Right hindlimb (tissue), 1 donor: ENCODE results near the gene MRPL10.

ENCODE experiments used
- DNase-seq: peaks from one replicate; pipeline ENCODE4 v3.0.0-alpha.2; 2018

The MRPL10 gene

DNA sequence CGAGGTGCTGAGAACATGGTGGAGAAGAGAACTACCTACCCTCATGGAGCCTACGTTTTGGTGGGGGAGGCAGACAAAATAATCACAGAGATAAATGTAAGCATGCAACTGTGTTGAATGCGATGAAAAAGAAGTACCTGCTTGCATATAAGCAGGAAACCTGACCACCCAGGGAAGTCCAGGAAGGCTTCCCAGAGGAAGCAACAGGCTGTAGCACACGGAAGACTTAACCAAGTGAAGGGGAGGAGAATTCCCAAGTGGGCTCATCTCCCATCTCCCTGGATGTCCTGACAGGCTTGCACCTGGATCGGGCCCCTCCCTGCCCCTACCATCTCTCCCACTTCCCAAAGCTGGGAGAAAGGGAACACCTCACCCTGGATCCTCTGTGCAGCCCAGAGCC is 7.7 kb upstream of the MRPL10 start:
- no peak for DNase-seq

DNA sequence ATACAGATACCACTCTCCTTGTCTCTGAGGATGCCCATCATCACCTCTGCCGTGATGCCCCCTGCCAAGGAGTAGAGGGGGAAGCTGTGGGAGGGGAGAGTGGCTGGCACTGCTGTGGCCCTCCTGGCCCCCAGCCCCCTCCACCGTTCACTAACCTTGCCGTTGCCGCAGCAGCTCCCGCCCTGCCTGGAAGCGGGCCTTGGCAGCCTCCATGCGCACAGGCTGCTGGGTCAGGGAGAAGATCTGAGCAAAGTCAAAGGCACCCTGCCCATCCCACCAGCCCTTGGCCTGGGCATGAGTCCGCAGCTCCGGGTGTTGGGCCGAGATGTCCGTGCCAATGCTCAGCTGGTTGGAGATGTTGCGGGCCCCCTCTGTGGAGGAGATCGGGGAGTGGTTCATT is 7.3 kb upstream of the MRPL10 start:
- no peak for DNase-seq

GRCh38 chr17:47837401-47838039 is 6.2 kb upstream of the MRPL10 start:
- DNase-seq, result no peak

DNA sequence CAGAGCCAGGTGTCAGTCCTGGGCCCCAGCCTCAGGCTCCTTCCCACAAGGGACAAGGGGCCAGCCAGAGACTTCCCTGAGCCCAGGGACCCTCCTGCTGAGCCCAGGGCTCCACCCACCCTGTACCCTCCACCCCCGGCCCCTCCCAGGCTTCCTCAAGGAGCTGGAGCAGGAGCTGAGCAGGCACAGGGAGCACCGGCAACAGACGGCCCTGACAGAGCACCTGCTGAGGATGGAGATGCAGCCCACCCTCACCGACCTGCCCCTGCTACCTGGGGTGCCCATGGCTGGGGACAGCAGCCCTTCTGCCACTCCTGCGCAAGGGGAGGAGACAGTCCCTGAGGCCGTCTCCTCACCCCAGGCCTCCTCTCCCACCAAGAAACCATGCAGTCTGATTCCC is 5.3 kb upstream of the MRPL10 start:
- no peak for DNase-seq

- DNase-seq, result no peak
Observed at GRCh38 chr17:47834756-47835155, 3.4 kb upstream of the MRPL10 start.

DNA sequence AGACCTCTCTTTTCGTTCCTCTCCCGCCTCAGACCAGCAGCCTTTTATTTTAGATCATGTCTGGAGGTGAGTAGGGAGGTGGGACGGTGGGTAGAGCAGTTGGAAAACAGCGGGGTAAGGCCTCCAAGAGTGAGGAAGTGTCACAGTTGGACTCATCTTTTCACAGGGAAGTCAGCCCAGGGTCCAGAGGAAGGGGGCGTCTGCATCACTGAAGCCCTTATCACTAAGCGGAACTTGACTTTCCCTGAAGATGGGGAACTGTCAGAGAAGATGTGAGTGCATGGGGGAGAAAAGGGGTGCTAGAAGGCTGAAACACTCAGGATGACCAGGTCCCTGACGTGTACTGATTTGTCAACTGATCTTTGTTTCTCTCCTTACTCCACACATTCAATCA is 590 bp upstream of the MRPL10 start:
- no peak for DNase-seq

- DNase-seq, result no peak
Observed at GRCh38 chr17:47830396-47831002, 842 bp downstream of the MRPL10 start.

DNA sequence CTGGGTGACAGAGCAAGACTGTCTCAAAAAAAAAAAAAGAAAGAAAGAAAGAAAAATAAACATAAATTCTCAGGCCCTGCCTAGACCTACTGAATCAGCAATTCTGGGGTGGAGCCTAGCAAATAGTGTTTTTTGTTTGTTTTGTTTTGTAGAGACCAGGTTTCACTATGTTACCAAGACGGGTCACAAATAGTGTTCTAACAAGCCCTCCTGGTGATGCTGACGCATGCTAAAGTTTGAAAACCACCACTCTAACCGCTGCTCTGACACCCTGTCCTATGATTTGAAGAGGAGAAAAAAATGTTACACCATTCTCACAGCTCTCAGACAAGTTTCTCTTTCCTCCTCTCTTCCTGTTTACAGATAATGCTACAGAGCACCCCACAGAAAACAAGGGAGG is 1.5 kb downstream of the MRPL10 start:
- DNase-seq, result no peak

- DNase-seq, result no peak
Observed at GRCh38 chr17:47823519-47823918, 7.8 kb downstream of the MRPL10 start.

DNA sequence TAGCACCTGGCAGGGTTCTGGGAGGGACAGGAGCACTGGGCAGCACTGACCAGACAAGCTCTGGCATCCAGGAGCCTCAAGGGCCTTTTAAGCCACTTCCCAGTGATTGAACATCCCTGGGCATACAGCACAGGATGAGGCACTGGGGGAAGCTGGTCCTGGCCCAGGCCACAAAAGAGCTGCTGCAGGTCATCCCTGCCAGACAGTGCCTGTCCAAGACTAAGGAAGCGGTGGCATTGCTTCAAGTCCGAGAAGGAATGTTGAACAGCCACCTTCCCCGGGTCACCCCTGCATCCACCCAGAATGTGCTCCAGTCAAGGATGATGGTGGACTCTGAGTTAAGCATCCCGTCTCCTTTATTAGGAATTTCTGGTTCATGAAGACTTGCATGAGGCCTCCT is 8.6 kb downstream of the MRPL10 start:
- DNase-seq, result no peak

DNA sequence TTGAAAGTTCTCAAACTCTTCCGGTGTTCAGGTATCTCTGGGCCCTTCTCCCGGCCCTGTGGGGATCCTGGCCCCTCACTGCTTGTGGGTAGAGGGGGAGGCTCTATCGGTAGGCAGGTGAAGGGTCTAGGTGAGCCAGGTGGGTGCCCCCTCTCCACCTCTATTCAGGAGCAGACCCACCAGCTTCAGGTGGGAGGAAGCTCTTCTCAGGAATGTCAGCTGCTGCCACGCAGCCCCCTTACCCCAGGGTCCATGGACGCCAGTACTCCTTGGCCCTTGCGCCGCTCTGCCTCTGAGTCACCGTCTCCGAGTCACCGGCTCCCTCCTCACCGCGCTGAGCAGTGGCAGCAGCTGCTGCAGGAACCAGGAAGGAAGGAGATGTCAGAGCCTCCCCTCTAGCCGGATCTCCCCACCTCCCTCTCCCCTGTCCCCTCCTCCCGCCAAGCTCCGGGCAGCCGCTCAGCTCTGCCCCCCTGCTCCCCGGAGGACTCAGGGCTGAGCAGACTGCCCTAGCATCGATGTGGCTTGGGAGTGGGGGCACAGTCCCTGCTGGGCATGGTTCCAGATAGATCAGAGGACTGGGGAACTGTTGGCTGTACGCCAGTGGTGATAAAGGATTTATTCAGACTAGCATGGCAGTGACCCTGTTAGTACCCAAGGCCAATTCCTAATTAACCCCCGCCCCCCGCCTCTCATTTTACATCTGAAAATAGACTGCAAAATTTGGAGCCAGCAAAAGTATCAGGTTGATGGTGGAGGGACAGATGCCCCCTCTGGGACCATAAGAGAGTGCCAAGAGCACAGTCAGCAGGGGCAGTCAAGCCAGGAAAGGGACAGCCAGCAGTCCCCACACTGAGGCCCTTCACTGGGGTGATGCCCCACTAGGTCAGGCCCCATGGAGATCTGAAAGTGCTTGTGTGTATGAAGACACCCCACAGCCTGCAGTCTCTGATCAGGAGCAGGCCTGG is 9.6 kb downstream of the MRPL10 start, which contains the start of gene OSBPL7:
OSBPL7 (minus strand) TSS at position 371 of the 968 bp plus-strand sequence. CDS start 1,516 bp downstream, outside the sequence.
- peak; percentile 91 for DNase-seq

GRCh38 chr17:47821031-47821423 is 10.3 kb downstream of the MRPL10 start:
- DNase-seq, result no peak

- DNase-seq, result no peak
Observed at GRCh38 chr17:47820033-47820789, 11.1 kb downstream of the MRPL10 start.

DNA sequence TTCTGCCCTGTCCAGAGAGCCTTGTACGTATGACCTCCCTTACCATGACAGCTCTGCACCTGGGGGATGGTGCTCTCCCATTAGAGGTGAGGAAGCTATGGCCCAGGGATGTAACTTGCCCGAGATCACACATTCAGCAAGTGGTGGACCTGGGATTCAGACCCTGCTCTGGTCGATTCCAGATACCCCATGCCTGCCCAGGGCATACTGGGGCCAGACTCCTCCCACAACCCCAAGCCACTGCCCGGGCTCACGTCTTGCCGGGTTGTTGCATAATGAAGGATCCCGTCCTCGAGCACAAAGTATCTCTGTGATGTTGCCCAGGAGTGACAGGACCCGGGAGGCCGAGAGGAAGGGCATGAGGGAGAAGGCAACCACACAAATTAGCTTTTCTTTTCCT is 11.9 kb downstream of the MRPL10 start:
- no peak for DNase-seq

DNA sequence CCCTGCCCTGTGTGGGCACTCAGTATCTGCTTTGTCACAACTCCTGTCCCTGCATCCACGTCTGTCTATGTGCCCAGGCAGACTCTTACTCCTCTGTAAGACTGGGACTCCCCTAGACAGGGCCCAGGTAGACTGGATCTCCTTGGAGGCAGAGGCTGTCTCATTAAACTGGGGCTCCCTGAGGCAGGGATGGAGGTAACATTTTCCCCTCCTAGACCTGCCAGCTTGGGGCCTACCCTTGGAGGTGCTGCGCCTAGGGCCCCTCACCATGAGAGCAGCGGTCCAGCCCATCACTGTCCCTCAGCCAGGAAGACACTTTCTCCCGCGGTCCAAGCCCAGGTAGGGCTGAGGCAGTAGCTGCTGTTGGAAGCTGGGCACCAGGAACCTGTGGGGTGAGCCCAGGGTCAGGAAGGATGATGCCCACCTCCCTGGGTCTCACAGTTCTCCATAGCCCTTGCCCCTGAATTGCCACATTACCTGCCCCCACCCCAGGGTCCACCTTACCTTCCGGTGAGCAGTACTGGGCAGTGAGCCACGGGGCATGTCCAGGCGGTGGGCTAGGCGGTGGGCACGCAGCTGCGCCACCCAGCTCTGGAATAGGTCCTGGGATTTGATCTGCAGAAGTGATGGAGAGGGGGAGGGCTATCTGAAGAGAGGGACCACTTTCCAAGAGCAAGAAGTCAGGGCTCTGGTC is 13.2 kb downstream of the MRPL10 start:
- no peak for DNase-seq

- peak; percentile 7 for DNase-seq
Observed at GRCh38 chr17:47816947-47817346, 14.4 kb downstream of the MRPL10 start.

GRCh38 chr17:47816111-47816735 is 15.1 kb downstream of the MRPL10 start:
- DNase-seq, result peak; percentile 12

DNA sequence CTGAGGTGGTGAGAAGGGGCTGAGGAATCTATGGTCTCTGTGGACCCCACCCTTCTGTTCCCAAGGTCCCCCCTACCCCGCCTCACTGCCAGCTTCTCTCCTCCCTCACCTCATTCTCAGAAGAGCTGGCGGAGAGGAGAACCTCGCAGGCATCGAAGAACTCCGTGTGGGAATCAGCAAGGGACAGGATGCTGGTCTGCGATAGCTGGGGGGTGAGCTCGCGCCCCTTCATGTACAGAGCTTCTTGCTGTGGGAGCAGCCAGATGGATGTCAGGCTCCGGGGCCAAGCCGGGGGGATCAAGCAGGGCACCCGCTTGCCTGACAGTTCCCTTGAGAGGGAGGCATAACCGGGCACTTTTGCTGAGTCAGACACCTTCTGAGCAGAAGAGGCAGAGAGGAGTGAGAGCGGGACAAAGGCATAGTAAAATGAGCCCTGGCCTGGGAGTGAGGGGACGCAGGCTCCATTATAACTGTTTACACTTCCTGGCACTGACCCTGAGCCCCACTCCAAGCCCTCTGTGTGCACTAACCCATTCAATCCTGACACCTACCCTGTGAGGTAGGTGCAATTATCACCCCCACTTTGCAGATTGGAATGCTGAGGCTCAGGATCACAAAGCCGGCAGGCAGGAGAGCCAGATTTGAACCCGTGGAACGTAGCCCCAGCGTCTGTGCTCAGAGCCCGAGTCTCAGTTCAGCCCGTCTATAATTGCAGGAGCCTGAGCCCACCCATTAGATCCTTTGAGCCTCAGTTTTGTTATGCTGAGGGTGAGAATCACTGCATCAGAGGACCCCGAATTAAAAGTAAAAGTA is 16.0 kb downstream of the MRPL10 start:
- peak; percentile 8 for DNase-seq

DNA sequence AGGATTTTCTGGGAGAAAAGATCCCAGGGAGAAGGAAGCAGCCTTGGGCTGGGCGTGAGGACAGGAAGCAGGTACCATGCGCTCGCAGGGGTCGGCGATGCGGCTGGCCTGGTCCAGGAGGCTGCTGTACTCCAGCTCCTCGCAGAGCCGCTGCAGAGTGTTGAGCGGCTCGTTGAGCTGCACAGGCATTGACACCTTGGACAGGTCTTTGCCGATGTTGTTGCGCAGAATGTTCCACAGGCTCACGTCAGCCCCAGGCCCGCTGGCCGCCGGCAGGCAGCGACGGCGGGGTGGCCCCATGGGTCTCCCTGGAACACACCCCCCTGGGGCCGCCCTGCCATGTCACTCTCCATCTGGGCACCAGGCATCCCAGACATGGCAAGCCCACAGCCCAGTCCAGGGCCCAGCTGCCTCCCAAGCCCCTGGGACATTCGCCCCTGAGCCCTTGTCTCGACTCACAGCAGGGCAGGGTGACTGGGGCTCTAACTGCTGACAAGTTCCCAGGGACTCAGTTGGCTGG is 17.8 kb downstream of the MRPL10 start:
- DNase-seq, result peak; percentile 12

- peak; percentile 15 for DNase-seq
Observed at GRCh38 chr17:47813077-47813476, 18.3 kb downstream of the MRPL10 start.
